ENCODE measurements around the gene CLN6. TPM values are rescaled to one million over a fixed set of nuclear protein-coding genes. Genes with fewer than 3 reads are reported as not detected.

The CLN6 gene
- total RNA-seq, 1 experiment from 2014 or later: 76.7 TPM

DNA sequence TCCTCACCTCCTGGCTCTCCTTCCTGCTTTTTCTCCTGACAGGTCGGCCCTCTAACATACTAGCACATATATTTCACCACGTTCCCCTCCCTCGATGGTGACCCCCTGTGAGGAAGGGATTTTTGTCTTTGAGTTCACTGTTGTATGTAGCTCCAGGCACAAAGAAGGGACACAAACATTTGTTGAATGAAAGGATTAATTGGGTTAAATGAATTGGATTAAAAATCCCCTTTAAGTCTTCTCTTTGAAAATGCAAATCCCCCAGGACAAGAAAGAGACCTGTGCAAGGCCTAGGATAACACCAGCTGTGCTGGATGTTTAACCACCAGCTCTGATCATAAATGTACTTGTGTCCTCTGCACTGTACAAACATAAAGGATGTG, 27.7 kb downstream of the CLN6 start:
- Histone ChIP-seq H3K27me3 (replicated peaks; ENCODE audit: control insufficient read depth, insufficient read depth, low read length) (no peaks in the 10 kb centered on the region), H3K4me3 (ENCODE audit: low read depth, low read length) (no peak overlapping the region), H3K9me3 (no peaks in the 10 kb centered on the region), H3K4me1 (peaks cover 21% of the 10 kb centered on the region), H3K36me3 (ENCODE audit: control insufficient read depth, insufficient read depth, low read length) (no peaks in the 10 kb centered on the region)
- Mint-ChIP-seq H3K36me3 (ENCODE audit: insufficient read depth, unreplicated experiment) (peaks cover 44% of the 10 kb centered on the region), H3K27me3 (ENCODE audit: insufficient read depth, unreplicated experiment) (no peaks in the 10 kb centered on the region), H3K9me3 (ENCODE audit: unreplicated experiment) (no peaks in the 10 kb centered on the region), H3K4me1 (ENCODE audit: low read depth, unreplicated experiment) (peaks cover 17% of the 10 kb centered on the region), H3K4me3 (ENCODE audit: unreplicated experiment) (peak overlapping the region; percentile 25), H3K27ac (ENCODE audit: unreplicated experiment) (peak overlapping the region; percentile 82)
- DNase-seq: no peak
- ChIA-PET CTCF (no interaction called here), POLR2A (no interaction called here)
- intact Hi-C loops (cut with micrococcal nuclease; ENCODE audit: unreplicated experiment): no loop called here
- BruUV-seq (replicated peaks): no TSS peak
- TF ChIP-seq, protein P1, sequence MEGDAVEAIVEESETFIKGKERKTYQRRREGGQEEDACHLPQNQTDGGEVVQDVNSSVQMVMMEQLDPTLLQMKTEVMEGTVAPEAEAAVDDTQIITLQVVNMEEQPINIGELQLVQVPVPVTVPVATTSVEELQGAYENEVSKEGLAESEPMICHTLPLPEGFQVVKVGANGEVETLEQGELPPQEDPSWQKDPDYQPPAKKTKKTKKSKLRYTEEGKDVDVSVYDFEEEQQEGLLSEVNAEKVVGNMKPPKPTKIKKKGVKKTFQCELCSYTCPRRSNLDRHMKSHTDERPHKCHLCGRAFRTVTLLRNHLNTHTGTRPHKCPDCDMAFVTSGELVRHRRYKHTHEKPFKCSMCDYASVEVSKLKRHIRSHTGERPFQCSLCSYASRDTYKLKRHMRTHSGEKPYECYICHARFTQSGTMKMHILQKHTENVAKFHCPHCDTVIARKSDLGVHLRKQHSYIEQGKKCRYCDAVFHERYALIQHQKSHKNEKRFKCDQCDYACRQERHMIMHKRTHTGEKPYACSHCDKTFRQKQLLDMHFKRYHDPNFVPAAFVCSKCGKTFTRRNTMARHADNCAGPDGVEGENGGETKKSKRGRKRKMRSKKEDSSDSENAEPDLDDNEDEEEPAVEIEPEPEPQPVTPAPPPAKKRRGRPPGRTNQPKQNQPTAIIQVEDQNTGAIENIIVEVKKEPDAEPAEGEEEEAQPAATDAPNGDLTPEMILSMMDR (IDR thresholded peaks at IDR 0.05; ENCODE audit: insufficient read depth in 1 of 2, low read depth in 1 of 2, low read length in 1 of 2, severe bottlenecking in 1 of 2, unreplicated experiment in 1 of 2): no peak

DNA sequence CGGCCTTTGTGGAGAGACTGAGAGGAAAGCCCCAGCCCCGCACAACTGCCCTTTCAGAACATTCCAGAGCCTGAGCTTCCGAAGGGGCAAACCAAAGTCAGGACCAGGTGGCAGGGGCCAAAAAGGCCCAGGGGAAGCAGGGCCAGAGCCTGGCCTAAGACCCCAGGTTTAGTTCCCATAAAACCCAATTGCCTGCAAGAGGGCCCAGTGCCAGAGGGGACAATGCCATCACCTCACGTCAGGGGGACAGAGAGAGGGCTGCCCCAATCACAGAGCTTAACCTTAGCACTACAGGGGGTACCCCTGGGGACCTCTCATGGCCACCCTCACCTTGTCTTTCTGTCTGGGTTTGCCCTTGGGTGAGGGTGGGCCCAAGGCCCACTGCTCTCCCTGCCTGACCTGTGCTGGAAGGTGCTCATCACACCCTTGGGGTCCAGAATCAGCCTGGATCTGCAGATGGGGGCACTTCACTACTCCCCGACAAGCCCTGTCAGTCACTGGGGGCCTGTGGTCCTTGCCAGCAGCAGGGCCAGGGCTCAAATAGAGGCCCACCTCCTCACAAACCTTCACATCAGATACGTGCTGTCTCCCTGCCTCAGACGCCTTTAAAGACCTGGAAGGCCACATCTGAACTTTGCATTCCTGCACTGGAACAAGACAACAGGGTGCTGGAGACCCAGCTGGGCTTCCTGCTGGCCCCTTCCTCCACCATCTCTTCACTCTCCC, 28.2 kb downstream of the CLN6 start:
- peaks cover 49% of the 10 kb centered on the region for H3K36me3 Mint-ChIP-seq (ENCODE audit: insufficient read depth, unreplicated experiment)
- peaks cover 17% of the 10 kb centered on the region for H3K4me1 Mint-ChIP-seq (ENCODE audit: low read depth, unreplicated experiment)
- H3K4me1 ChIP-seq: peaks cover 19% of the 10 kb centered on the region
- TF ChIP-seq, protein P1 (IDR thresholded peaks at IDR 0.05; ENCODE audit: insufficient read depth in 1 of 2, low read depth in 1 of 2, low read length in 1 of 2, severe bottlenecking in 1 of 2, unreplicated experiment in 1 of 2): no peak
- peak overlapping the region; percentile 25 for H3K4me3 Mint-ChIP-seq (ENCODE audit: unreplicated experiment)
- no peaks in the 10 kb centered on the region for H3K27me3 Mint-ChIP-seq (ENCODE audit: insufficient read depth, unreplicated experiment)
- H3K27me3 ChIP-seq (replicated peaks; ENCODE audit: control insufficient read depth, insufficient read depth, low read length): no peaks in the 10 kb centered on the region
- H3K36me3 ChIP-seq (ENCODE audit: control insufficient read depth, insufficient read depth, low read length): no peaks in the 10 kb centered on the region; the same call in 1 of the 2 replicates
- peak overlapping the region; percentile 82 for H3K27ac Mint-ChIP-seq (ENCODE audit: unreplicated experiment)
- no peak for DNase-seq
- intact Hi-C loops (cut with micrococcal nuclease; ENCODE audit: unreplicated experiment): no loop called here
- BruUV-seq (replicated peaks): no TSS peak
- no peak overlapping the region for H3K4me3 ChIP-seq (ENCODE audit: low read depth, low read length)
- no peaks in the 10 kb centered on the region for H3K9me3 ChIP-seq
- ChIA-PET CTCF (no interaction called here), POLR2A (no interaction called here)
- H3K9me3 Mint-ChIP-seq (ENCODE audit: unreplicated experiment): no peaks in the 10 kb centered on the region

DNA sequence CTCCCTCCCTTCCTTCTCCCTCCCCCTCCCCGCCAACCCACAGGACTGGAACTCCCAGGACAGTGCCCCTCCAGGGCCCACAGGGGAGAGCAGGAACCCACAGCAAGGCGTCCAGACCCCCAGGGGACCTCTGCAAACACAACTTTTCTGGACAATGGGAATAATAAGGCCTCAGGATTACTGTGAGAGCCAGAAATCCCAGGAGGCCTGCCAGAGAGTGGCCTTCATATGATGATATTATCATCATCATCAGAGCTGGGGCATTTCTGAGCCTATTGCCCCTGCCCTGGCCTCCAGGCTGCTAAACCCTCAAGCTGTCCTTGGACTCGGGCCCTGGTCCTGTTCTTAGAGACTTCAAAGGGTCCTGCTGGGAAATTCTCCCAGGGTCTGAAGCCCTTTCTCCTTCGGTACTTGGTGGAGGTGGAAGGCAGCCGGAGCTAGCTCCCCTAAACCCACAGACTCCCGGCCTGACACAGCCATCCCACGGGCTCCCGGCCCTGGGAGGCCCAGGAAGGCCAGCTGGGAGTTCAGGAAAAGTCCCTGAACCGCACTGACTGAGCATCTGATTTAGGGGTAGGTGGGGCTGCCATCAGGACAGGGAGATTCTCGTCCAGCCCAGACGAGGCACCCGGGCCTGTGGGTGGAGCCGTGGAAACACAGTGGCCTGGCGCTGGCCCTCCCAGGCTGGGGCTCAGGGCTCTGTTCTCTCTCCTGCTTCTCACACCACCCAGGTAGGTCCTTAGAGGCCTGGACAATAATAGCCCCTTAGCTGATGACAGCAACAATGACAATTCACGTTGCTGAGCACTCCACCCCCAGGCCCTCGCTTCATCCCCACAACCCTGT, 29.3 kb downstream of the CLN6 start:
- H3K4me3 ChIP-seq (ENCODE audit: low read depth, low read length): no peak overlapping the region
- Mint-ChIP-seq H3K9me3 (ENCODE audit: unreplicated experiment) (no peaks in the 10 kb centered on the region), H3K27ac (ENCODE audit: unreplicated experiment) (peak overlapping the region; percentile 82), H3K27me3 (ENCODE audit: insufficient read depth, unreplicated experiment) (no peaks in the 10 kb centered on the region), H3K4me1 (ENCODE audit: low read depth, unreplicated experiment) (peaks cover 17% of the 10 kb centered on the region), H3K4me3 (ENCODE audit: unreplicated experiment) (no peak overlapping the region), H3K36me3 (ENCODE audit: insufficient read depth, unreplicated experiment) (peaks cover 60% of the 10 kb centered on the region)
- H3K27me3 ChIP-seq (replicated peaks; ENCODE audit: control insufficient read depth, insufficient read depth, low read length): no peaks in the 10 kb centered on the region
- H3K9me3 ChIP-seq: no peaks in the 10 kb centered on the region
- peaks cover 2% of the 10 kb centered on the region for H3K36me3 ChIP-seq (ENCODE audit: control insufficient read depth, insufficient read depth, low read length)
- H3K4me1 ChIP-seq: peaks cover 9% of the 10 kb centered on the region
- TF ChIP-seq, protein P1 (IDR thresholded peaks at IDR 0.05; ENCODE audit: insufficient read depth in 1 of 2, low read depth in 1 of 2, low read length in 1 of 2, severe bottlenecking in 1 of 2, unreplicated experiment in 1 of 2): no peak
- ChIA-PET CTCF (no interaction called here), POLR2A (no interaction called here)
- intact Hi-C loops (cut with micrococcal nuclease; ENCODE audit: unreplicated experiment): no loop called here
- BruUV-seq (replicated peaks): no TSS peak
- no peak for DNase-seq
